ENCODE data around the gene CCM2L.
A peak's percentile ranks its signal among the peaks of the same experiment; 100 is the strongest.

The CCM2L gene

GRCh38 chr20:32036716-32037485, 26.7 kb downstream of the CCM2L start:
- no peak overlapping the region for H3K4me3 ChIP-seq (ENCODE audit: insufficient read length, low read depth)
- H3K36me3 ChIP-seq (ENCODE audit: insufficient read depth, insufficient read length, low read length), result no peaks in the 10 kb centered on the region
- no peak overlapping the region for H3K9ac ChIP-seq (ENCODE audit: insufficient read length, low read depth)
- TF ChIP-seq SUZ12 (IDR thresholded peaks at IDR 0.05; ENCODE audit: extremely low read depth, insufficient read depth, insufficient read length) (no peak), ZNF274 (IDR thresholded peaks at IDR 0.05; ENCODE audit: low read depth, low read length) (no peak), YY1 (IDR thresholded peaks at IDR 0.05; ENCODE audit: insufficient read depth, insufficient read length) (no peak)
- no peak for DNase-seq (ENCODE audit: low read depth, low spot score)
- peaks cover 4% of the 10 kb centered on the region for H3K4me1 ChIP-seq (ENCODE audit: insufficient read depth, insufficient read length)
- H3K27me3 ChIP-seq (ENCODE audit: insufficient read depth, insufficient read length), result no peaks in the 10 kb centered on the region
- no peaks in the 10 kb centered on the region for H3K9me3 ChIP-seq (ENCODE audit: insufficient read depth, low read length)

- TF ChIP-seq YY1 (IDR thresholded peaks at IDR 0.05; ENCODE audit: insufficient read depth, insufficient read length), result no peak
- TF ChIP-seq ZNF274 (IDR thresholded peaks at IDR 0.05; ENCODE audit: low read depth, low read length), result no peak
- no peak for TF ChIP-seq SUZ12 (IDR thresholded peaks at IDR 0.05; ENCODE audit: extremely low read depth, insufficient read depth, insufficient read length)
- no peak overlapping the region for H3K9ac ChIP-seq (ENCODE audit: insufficient read length, low read depth)
- no peak for DNase-seq (ENCODE audit: low read depth, low spot score)
- no peak overlapping the region for H3K4me3 ChIP-seq (ENCODE audit: insufficient read length, low read depth)
- H3K36me3 ChIP-seq (ENCODE audit: insufficient read depth, insufficient read length, low read length), result no peaks in the 10 kb centered on the region
- peaks cover 4% of the 10 kb centered on the region for H3K4me1 ChIP-seq (ENCODE audit: insufficient read depth, insufficient read length)
- no peaks in the 10 kb centered on the region for H3K27me3 ChIP-seq (ENCODE audit: insufficient read depth, insufficient read length)
- H3K9me3 ChIP-seq (ENCODE audit: insufficient read depth, low read length), result no peaks in the 10 kb centered on the region
These were observed 27.7 kb downstream of the CCM2L start for GRCh38 chr20:32037929-32038328.

GRCh38 chr20:32040142-32040953, 30.1 kb downstream of the CCM2L start:
- TF ChIP-seq ZNF274 (IDR thresholded peaks at IDR 0.05; ENCODE audit: low read depth, low read length), result no peak
- TF ChIP-seq YY1 (IDR thresholded peaks at IDR 0.05; ENCODE audit: insufficient read depth, insufficient read length), result no peak
- TF ChIP-seq SUZ12 (IDR thresholded peaks at IDR 0.05; ENCODE audit: extremely low read depth, insufficient read depth, insufficient read length), result no peak
- H3K9me3 ChIP-seq (ENCODE audit: insufficient read depth, low read length), result no peaks in the 10 kb centered on the region
- H3K4me3 ChIP-seq (ENCODE audit: insufficient read length, low read depth), result no peak overlapping the region
- H3K27me3 ChIP-seq (ENCODE audit: insufficient read depth, insufficient read length), result no peaks in the 10 kb centered on the region
- DNase-seq (ENCODE audit: low read depth, low spot score), result no peak
- H3K36me3 ChIP-seq (ENCODE audit: insufficient read depth, insufficient read length, low read length), result no peaks in the 10 kb centered on the region
- no peak overlapping the region for H3K9ac ChIP-seq (ENCODE audit: insufficient read length, low read depth)
- no peaks in the 10 kb centered on the region for H3K4me1 ChIP-seq (ENCODE audit: insufficient read depth, insufficient read length)

DNA sequence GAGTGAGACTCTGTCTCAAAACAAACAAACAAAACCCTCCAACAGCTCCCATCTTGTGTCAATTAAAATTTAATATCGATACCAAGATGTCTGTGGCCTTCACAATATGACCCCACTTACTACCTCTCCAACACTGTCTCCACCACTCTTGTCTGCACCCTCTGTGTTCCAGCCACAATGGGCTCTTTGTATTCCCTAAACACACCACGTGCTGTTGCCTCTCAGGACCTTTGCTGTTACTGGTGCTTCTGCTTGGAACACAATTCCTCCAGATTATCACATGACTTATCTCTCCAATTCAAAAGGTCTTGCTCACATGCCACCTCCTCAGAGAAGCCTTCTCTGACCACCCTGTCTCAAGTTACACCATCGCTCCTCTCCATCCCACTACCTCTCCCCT, 35.8 kb downstream of the CCM2L start:
- DNase-seq (ENCODE audit: low read depth, low spot score), result no peak
- no peaks in the 10 kb centered on the region for H3K9me3 ChIP-seq (ENCODE audit: insufficient read depth, low read length)
- H3K4me3 ChIP-seq (ENCODE audit: insufficient read length, low read depth), result no peak overlapping the region
- no peaks in the 10 kb centered on the region for H3K36me3 ChIP-seq (ENCODE audit: insufficient read depth, insufficient read length, low read length)
- TF ChIP-seq YY1 (IDR thresholded peaks at IDR 0.05; ENCODE audit: insufficient read depth, insufficient read length), result no peak
- no peak for TF ChIP-seq SUZ12 (IDR thresholded peaks at IDR 0.05; ENCODE audit: extremely low read depth, insufficient read depth, insufficient read length)
- TF ChIP-seq ZNF274 (IDR thresholded peaks at IDR 0.05; ENCODE audit: low read depth, low read length), result no peak
- no peak overlapping the region for H3K9ac ChIP-seq (ENCODE audit: insufficient read length, low read depth)
- no peaks in the 10 kb centered on the region for H3K4me1 ChIP-seq (ENCODE audit: insufficient read depth, insufficient read length)
- peaks cover 2% of the 10 kb centered on the region for H3K27me3 ChIP-seq (ENCODE audit: insufficient read depth, insufficient read length)

DNA sequence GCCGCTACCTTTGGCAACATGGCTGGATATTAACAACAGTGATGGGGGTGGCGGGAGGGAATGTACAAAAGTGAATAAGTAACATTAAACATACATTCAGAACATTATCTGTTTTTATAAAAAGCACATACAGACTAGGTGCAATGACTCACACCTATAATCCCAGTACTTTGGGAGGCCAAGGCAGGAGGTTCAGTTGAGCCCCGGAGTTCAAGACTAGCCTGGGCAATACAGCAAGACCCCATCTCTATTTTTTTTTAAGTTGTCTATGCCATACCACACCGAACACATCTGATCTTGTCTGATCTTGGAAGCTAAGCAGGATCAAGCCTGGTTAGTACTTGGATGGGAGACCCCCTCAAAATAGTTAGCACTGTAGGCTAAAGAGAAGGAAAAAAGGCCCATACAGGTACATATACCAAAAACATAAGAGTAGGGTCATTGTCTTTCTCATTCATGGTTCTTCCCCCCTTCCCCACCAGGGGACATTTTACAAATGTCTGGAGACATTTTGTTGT, 40.1 kb downstream of the CCM2L start:
- Histone ChIP-seq H3K9ac (ENCODE audit: insufficient read length, low read depth) (no peak overlapping the region), H3K4me3 (ENCODE audit: insufficient read length, low read depth) (no peak overlapping the region), H3K27me3 (ENCODE audit: insufficient read depth, insufficient read length) (peaks cover 12% of the 10 kb centered on the region), H3K4me1 (ENCODE audit: insufficient read depth, insufficient read length) (peaks cover 3% of the 10 kb centered on the region), H3K36me3 (ENCODE audit: insufficient read depth, insufficient read length, low read length) (no peaks in the 10 kb centered on the region), H3K9me3 (ENCODE audit: insufficient read depth, low read length) (no peaks in the 10 kb centered on the region)
- DNase-seq (ENCODE audit: low read depth, low spot score), result no peak
- TF ChIP-seq ZNF274 (IDR thresholded peaks at IDR 0.05; ENCODE audit: low read depth, low read length) (no peak), SUZ12 (IDR thresholded peaks at IDR 0.05; ENCODE audit: extremely low read depth, insufficient read depth, insufficient read length) (no peak), YY1 (IDR thresholded peaks at IDR 0.05; ENCODE audit: insufficient read depth, insufficient read length) (no peak)

DNA sequence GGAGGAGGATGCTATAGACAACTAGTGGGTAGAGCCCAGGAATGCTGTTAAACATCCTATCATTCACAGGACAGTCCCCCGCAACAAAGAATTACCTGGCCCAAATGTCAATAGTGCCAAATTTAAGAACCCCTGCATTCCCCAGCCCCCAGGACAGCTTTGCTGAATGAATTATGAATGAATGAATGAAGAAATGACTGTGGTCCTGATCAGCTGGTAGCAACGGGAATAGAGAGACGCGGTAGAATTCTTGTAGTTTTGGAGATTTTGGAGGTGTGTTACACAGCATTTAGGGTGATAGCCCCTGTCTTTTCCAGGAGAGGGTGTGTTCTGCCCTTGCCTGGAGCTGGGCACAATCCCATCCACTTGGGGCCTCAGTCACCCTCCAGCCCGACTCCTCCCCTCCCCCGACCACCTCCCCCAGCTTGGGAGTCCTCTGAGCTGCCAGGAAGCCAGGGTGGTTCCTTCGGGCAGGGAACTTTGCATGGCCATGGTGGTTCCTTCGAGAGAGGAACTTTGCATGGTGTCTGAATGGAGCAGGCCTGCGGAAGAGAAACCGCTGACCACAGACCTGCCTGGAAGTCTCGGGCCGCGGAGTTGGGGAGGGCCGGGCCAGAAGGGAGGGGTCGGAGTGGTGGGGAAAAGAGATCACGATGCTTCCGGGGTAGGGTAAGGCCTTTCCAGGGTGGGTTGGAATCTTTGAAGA, 40.8 kb downstream of the CCM2L start:
- H3K4me1 ChIP-seq (ENCODE audit: insufficient read depth, insufficient read length), result peaks cover 3% of the 10 kb centered on the region
- no peak for DNase-seq (ENCODE audit: low read depth, low spot score)
- peak overlapping the region; percentile 70 for H3K9ac ChIP-seq (ENCODE audit: insufficient read length, low read depth)
- no peak for TF ChIP-seq ZNF274 (IDR thresholded peaks at IDR 0.05; ENCODE audit: low read depth, low read length)
- no peak for TF ChIP-seq YY1 (IDR thresholded peaks at IDR 0.05; ENCODE audit: insufficient read depth, insufficient read length)
- TF ChIP-seq SUZ12 (IDR thresholded peaks at IDR 0.05; ENCODE audit: extremely low read depth, insufficient read depth, insufficient read length), result no peak
- H3K9me3 ChIP-seq (ENCODE audit: insufficient read depth, low read length), result no peaks in the 10 kb centered on the region
- peak overlapping the region; percentile 55 for H3K4me3 ChIP-seq (ENCODE audit: insufficient read length, low read depth)
- no peaks in the 10 kb centered on the region for H3K36me3 ChIP-seq (ENCODE audit: insufficient read depth, insufficient read length, low read length)
- peaks cover 12% of the 10 kb centered on the region for H3K27me3 ChIP-seq (ENCODE audit: insufficient read depth, insufficient read length)

Measured in NT2/D1 (cell line).